Chondrocyte (in vitro differentiated cells): ENCODE data around the gene SPATA2. TPM values are rescaled to one million over a fixed set of nuclear protein-coding genes. Genes with fewer than 3 reads are reported as not detected.

Source experiments
- DNase-seq: peaks from one replicate; pipeline ENCODE4 v3.0.0; 2021; ENCODE audit warnings: mixed read lengths, low spot score
- H3K27ac Mint-ChIP-seq: one replicate; pipeline ENCODE4 v1.8.0; 2021; ENCODE audit warnings: mild to moderate bottlenecking, moderate library complexity, mixed read lengths; ENCODE audit not compliant: unreplicated experiment
- H3K27me3 Mint-ChIP-seq: 2 replicates; pipeline ENCODE4 v1.8.0; 2021; ENCODE audit warnings: low read depth, mixed read lengths
- H3K36me3 Mint-ChIP-seq: 2 replicates; pipeline ENCODE4 v1.8.0; 2021; ENCODE audit warnings: low read depth, mixed read lengths
- H3K4me1 Mint-ChIP-seq: 2 replicates; pipeline ENCODE4 v1.8.0; 2021; ENCODE audit warnings: low read depth, mild to moderate bottlenecking, mixed read lengths
- H3K4me3 Mint-ChIP-seq: one replicate; pipeline ENCODE4 v1.8.0; 2021; ENCODE audit warnings: mild to moderate bottlenecking, moderate library complexity, mixed read lengths; ENCODE audit not compliant: unreplicated experiment
- H3K9me3 Mint-ChIP-seq: 2 replicates; pipeline ENCODE4 v1.8.0; 2021; ENCODE audit warnings: low read depth, mixed read lengths
- total RNA-seq: library from RNA; stranded (reverse); gene quantifications from 3 replicates; pipeline ENCODE4 v1.2.1, GENCODE V29; 2021
- TF ChIP-seq, protein P1 (sequence below): fragments of 200-600 bp; sonication (generic); IDR thresholded peaks from 2 replicates; pipeline ENCODE4 v1.5.0; 2021; ENCODE audit warnings: antibody characterized with exemption, mild to moderate bottlenecking, moderate library complexity

The SPATA2 gene
- total RNA-seq, 1 donor from 2014 or later: 5.6 TPM

DNA sequence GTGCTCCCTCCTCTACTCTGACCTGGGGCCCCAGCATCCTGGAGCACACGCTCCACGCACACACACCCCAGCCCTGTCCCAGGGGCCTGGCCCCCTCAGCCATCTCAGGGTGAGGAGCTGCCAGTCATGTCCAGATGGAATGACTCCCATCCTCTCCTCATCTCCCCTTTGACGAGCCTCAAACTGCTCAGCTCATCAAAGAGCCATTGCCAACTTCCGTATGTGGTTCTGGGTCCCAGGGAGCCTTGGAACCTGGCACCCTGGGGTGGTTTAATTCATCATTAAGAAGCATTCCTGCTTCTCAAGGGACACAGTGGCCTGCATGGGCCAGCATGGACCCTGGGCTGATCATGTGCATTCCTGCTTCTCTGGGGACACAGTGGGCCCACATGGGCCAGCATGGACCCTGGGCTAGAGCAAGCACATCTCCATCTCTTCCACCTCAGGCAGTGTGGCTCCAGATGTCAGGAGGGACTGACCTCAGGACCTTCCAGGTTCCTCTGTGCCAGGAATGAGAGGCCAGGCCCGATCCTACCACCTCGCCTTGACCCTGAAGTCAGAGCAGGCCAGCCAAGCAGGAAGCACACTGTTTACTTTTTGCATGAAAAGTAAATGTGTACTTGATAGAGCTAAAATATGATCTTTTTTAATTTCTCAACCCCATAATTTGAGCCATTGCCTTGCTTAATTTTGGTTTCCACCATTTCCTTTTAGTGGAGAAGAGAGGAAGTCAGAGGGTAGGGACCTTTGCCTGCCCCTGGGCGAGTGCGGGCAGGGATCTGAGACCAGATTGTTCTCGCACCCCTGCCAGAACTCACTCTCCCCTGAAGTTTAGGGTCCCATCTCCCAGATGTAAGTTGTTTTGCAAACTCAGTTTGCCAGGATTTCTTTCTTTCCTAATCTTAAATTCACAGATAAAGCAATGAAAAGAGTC lies 26.1 kb downstream of the SPATA2 start:
- DNase-seq: peak; percentile 62
- TF ChIP-seq, protein P1, sequence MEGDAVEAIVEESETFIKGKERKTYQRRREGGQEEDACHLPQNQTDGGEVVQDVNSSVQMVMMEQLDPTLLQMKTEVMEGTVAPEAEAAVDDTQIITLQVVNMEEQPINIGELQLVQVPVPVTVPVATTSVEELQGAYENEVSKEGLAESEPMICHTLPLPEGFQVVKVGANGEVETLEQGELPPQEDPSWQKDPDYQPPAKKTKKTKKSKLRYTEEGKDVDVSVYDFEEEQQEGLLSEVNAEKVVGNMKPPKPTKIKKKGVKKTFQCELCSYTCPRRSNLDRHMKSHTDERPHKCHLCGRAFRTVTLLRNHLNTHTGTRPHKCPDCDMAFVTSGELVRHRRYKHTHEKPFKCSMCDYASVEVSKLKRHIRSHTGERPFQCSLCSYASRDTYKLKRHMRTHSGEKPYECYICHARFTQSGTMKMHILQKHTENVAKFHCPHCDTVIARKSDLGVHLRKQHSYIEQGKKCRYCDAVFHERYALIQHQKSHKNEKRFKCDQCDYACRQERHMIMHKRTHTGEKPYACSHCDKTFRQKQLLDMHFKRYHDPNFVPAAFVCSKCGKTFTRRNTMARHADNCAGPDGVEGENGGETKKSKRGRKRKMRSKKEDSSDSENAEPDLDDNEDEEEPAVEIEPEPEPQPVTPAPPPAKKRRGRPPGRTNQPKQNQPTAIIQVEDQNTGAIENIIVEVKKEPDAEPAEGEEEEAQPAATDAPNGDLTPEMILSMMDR: no peak
- no peak overlapping the region for H3K27ac Mint-ChIP-seq
- H3K4me3 Mint-ChIP-seq: no peak overlapping the region
- no peaks in the 10 kb centered on the region for H3K9me3 Mint-ChIP-seq
- peaks cover 57% of the 10 kb centered on the region for H3K4me1 Mint-ChIP-seq
- no peaks in the 10 kb centered on the region for H3K27me3 Mint-ChIP-seq
- H3K36me3 Mint-ChIP-seq: peaks cover 4% of the 10 kb centered on the region

DNA sequence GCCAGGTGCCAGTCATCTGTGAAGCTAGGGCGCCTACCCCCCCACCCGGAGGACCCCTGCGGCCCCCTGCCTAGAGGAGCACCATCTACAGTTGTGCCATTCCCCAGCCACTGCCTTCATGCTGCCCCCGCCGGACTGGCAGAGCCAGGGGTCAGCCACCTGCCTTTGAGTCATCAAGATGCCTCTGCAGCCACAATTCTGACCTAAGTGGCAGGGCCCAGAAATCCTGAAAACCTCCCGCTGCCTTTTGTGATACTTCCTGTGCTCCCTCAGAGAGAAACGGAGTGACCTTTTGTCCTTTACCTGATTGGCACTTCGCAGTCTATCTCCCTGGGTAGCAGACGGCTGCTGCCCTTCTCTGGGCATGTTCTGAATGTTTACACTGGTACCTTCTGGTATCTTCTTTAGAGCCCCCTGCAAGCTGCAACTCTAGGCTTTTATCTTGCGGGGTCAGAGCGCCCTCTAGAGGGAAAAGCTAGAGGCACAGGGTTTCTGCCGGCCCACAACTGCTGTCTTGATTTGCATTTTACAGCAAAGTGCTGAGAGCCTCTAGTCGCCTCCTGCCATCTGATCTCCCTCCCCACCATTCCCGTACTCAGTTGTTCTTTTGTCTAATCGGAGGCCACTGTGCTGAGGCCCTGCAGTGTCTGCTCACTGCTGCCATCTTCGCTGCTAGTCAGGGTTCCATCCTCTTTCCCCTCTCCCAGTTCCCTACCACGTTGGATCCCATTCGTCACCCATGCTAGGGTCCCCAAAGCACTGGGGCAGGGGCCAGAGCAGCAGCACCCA lies 26.9 kb downstream of the SPATA2 start:
- Mint-ChIP-seq H3K36me3 (peaks cover 8% of the 10 kb centered on the region), H3K9me3 (no peaks in the 10 kb centered on the region), H3K27ac (peak overlapping the region; percentile 62), H3K4me3 (no peak overlapping the region), H3K27me3 (no peaks in the 10 kb centered on the region), H3K4me1 (peaks cover 57% of the 10 kb centered on the region)
- TF ChIP-seq, protein P1: peak; percentile 96
- DNase-seq: peak; percentile 41

DNA sequence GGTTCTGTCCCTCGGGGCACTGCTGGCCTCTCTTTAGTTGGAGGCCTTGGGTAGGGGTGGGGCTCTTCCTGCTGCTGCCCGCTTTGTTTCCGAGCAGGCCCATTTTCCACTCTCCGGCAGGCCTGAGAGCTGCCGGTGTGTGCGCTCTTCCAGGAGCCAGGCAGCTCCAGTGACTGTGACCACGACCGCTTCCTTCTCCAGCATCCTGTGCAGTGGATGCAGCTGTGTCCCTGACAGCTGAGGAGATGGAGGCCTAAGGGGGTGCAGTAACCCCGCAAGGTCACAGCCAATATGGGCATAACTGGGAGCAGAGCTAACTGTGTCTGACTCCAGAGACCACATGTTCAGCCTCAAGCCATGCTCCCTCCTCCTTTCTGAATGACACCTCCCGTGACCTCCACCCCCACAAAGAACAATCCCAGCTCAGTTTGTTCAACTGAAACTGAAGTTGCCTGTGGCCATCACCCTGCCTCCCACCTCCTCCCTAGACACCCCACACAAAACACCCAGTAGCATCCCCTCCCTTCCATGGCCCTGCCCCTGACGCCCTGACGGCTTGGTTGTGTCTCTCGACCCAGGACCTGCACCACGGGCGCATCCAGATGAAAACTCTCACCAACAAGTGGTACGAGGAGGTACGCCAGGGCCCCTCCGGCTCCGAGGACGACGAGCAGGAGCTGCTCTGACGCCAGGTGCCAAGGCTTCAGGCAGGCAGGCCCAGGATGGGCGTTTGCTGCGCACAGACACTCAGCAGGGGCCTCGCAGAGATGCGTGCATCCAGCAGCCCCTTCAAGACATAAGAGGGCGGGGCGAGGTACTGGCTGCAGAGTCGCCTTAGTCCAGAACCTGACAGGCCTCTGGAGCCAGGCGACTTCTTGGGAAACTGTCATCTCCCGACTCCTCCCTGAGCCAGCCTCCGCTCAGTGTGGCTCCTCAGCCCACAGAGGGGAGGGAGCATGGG lies 27.8 kb downstream of the SPATA2 start:
- peak; percentile 90 for DNase-seq
- H3K27ac Mint-ChIP-seq: peak overlapping the region; percentile 74
- H3K9me3 Mint-ChIP-seq: no peaks in the 10 kb centered on the region
- H3K36me3 Mint-ChIP-seq: peaks cover 9% of the 10 kb centered on the region
- TF ChIP-seq, protein P1: no peak
- H3K27me3 Mint-ChIP-seq: no peaks in the 10 kb centered on the region
- H3K4me1 Mint-ChIP-seq: peaks cover 54% of the 10 kb centered on the region
- no peak overlapping the region for H3K4me3 Mint-ChIP-seq

DNA sequence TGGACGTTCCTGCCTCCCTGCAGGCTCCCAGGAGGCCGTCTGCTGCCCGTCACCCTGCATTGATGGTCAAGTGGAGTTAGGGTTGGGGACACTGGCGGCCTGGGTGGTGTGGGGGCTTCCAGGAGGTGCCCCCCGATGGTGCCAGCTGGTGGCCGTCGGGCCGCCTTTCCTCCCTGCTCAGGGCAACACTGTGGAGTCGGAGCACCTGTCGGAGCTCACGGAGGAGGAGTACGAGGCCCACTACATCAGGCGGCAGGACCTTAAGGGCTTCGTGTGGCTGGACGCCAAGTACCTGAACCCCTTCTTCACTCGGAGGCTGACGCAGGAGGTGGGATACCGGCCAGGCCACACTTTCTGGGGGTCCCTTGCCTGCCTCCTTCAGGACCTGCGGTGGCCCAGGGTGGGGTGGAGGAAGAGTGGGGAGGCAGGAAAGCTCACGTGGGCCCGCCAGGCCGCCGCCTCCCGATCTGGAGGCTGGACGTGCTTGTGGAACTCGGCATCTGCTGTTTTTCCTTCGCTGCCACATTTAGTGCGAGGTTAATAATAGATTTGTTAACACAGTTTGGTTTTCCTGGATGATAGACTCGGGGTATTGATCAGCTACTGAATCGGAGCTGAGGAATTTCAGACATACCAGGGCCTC lies 28.6 kb downstream of the SPATA2 start:
- Mint-ChIP-seq H3K27ac (peak overlapping the region; percentile 74), H3K36me3 (peaks cover 14% of the 10 kb centered on the region), H3K27me3 (no peaks in the 10 kb centered on the region), H3K4me1 (peaks cover 59% of the 10 kb centered on the region), H3K4me3 (no peak overlapping the region), H3K9me3 (no peaks in the 10 kb centered on the region)
- DNase-seq: no peak
- TF ChIP-seq, protein P1: no peak
